NCI-H1694 treated with DMSO at 0.1 percent for 48 hours (cell line): ENCODE data around the gene NUDT2.

Source experiments
- DNase-seq: peaks from one replicate; lab custom pipeline; 2025; lab: John Stamatoyannopoulos, UW

NUDT2 gene

GRCh38 chr9:34385561-34386230, 56.3 kb downstream of the NUDT2 start:
- DNase-seq: no peak

- no peak for DNase-seq
Observed at GRCh38 chr9:34386656-34387055, 57.3 kb downstream of the NUDT2 start.

- DNase-seq: no peak
Observed at GRCh38 chr9:34387239-34387638, 57.9 kb downstream of the NUDT2 start.

DNA sequence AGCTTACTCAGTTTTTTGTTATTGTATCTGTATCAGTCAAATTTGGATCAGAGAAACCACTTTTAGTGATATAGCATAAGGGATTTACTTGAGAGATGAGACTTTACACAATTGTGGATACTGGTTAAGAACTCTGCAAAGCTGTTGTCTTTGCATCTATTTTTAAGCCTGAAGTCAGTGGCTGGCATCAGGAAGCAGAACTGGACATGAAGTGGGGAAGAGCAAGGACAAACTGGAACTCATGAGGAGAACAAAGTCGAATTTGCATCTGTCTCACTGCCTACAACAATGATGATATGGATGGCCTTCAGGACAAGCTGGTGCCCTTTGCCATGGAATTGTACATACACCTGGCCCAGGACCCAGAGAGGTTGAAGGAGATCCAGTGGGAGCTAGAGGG, 63.1 kb downstream of the NUDT2 start:
- DNase-seq: no peak
